GM12878 (cell line): ENCODE data around the gene ATG101. TPM values are rescaled to one million over a fixed set of nuclear protein-coding genes. Genes with fewer than 3 reads are reported as not detected.
A peak's percentile ranks its signal among the peaks of the same experiment; 100 is the strongest.

Source experiments
- ASH2L ChIP-seq: fragments of 300-600, 200-600 bp; sonication (generic); IDR thresholded peaks from 2 replicates; pipeline ENCODE4 v1.6.1; 2017; ENCODE audit warnings: low read depth, mild to moderate bottlenecking, borderline replicate concordance
- ATF7 ChIP-seq: fragments of 450-650 bp; IDR thresholded peaks from 2 replicates; pipeline ENCODE4 v1.6.1; 2016; ENCODE audit warnings: low read depth, mild to moderate bottlenecking
- BCL11A ChIP-seq: IDR thresholded peaks from 2 replicates; pipeline ENCODE4 v1.6.1; 2011; ENCODE audit warnings: low read depth, low read length
- BRCA1 ChIP-seq: IDR thresholded peaks from 2 replicates; pipeline ENCODE4 v1.6.1; 2011; ENCODE audit warnings: low read depth, low read length, improper control_type of control experiment
- CBFB ChIP-seq: IDR thresholded peaks from 2 replicates; pipeline ENCODE4 v1.6.1; 2016; ENCODE audit warnings: antibody characterized with exemption, low read depth
- CBX3 ChIP-seq: fragments of 200-600 bp; sonication (generic); IDR thresholded peaks from 2 replicates; pipeline ENCODE4 v1.6.1; 2016; ENCODE audit warnings: low read depth, borderline replicate concordance
- CHD4 ChIP-seq: fragments of 200-600 bp; sonication (generic); IDR thresholded peaks from 2 replicates; pipeline ENCODE4 v1.6.1; 2016; ENCODE audit warnings: mild to moderate bottlenecking
- EP300 ChIP-seq, 2 experiments: fragments of 150-350 bp in 1 of 2; IDR thresholded peaks; 2 replicates each; pipeline ENCODE4 v1.6.1; 2011 to 2012; ENCODE audit warnings: low read depth in 2 of 2, low read length in 2 of 2, borderline replicate concordance in 1 of 2, improper control_type of control experiment in 1 of 2, inconsistent platforms in 1 of 2; ENCODE audit not compliant: control insufficient read depth in 1 of 2
- HDAC6 ChIP-seq: fragments of 200-600 bp; sonication (generic); IDR thresholded peaks from one replicate; pipeline ENCODE4 v1.8.0; 2017; ENCODE audit warnings: antibody characterized with exemption; ENCODE audit not compliant: unreplicated experiment
- KDM1A ChIP-seq: fragments of 200-600 bp; sonication (generic); IDR thresholded peaks from 2 replicates; pipeline ENCODE4 v1.6.1; 2016; ENCODE audit warnings: borderline replicate concordance
- KLF5 ChIP-seq: fragments of 450-650 bp; IDR thresholded peaks from 2 replicates; pipeline ENCODE4 v1.6.1; 2014; ENCODE audit warnings: mild to moderate bottlenecking; ENCODE audit not compliant: partially characterized antibody
- LARP7 ChIP-seq: fragments of 450-650 bp; IDR thresholded peaks from 2 replicates; pipeline ENCODE4 v1.6.1; 2017; ENCODE audit warnings: mild to moderate bottlenecking
- MEF2B ChIP-seq: fragments of 450-650 bp; IDR thresholded peaks from 2 replicates; pipeline ENCODE4 v1.6.1; 2018; ENCODE audit warnings: mild to moderate bottlenecking, moderate library complexity; ENCODE audit not compliant: partially characterized antibody, poor library complexity, severe bottlenecking
- NR2F1 ChIP-seq: fragments of 450-650 bp; conservative IDR thresholded peaks from 2 replicates; pipeline ENCODE4 v1.6.1; 2017; ENCODE audit warnings: mild to moderate bottlenecking
- POU2F2 ChIP-seq: IDR thresholded peaks from 3 replicates; pipeline ENCODE4 v1.6.1; 2011; ENCODE audit warnings: low read depth, mild to moderate bottlenecking, low read length, borderline replicate concordance
- SIN3A ChIP-seq: IDR thresholded peaks from 2 replicates; pipeline ENCODE4 v1.6.1; 2012; ENCODE audit warnings: low read depth, low read length, improper control_type of control experiment
- SPI1 ChIP-seq: IDR thresholded peaks from 2 replicates; pipeline ENCODE4 v1.6.1; 2011; ENCODE audit warnings: low read depth, mild to moderate bottlenecking, low read length, moderate library complexity, borderline replicate concordance; ENCODE audit not compliant: insufficient read depth
- STAT3 ChIP-seq: IDR thresholded peaks from 2 replicates; pipeline ENCODE4 v1.6.1; 2011; ENCODE audit warnings: low read depth, low read length, improper control_type of control experiment
- SUPT20H ChIP-seq: IDR thresholded peaks from 2 replicates; pipeline ENCODE4 v1.6.1; 2011; ENCODE audit warnings: low read depth, mild to moderate bottlenecking, low read length, moderate library complexity, borderline replicate concordance; ENCODE audit not compliant: control insufficient read depth
- TARDBP ChIP-seq: IDR thresholded peaks from 2 replicates; pipeline ENCODE4 v1.6.1; 2016; ENCODE audit warnings: borderline replicate concordance
- polyA plus RNA-seq, 11 experiments: library from polyadenylated mRNA; depleted of rRNA in 4 of 11; unstranded in 6 of 11; stranded (reverse) in 5 of 11; fragments of >200 nt; fragmentation: Nextera tagmentation in 4 of 11; fragmentation: Illumina TruSeq in 1 of 11; extraction: Ambion mirVana in 4 of 11; extraction: Trizol in 1 of 11; gene quantifications; 1 replicate in 1 of 11; 2 replicates in 10 of 11; pipeline versions ENCODE4 v1.2.1 to v1.2.3, GENCODE V29; 2011 to 2016; ENCODE audit warnings: inconsistent platforms in 2 of 11, missing spikeins in 2 of 11, low read depth in 1 of 11
- total RNA-seq, 4 experiments: library from RNA; depleted of rRNA in 3 of 4; stranded (reverse); fragments of >200 nt in 3 of 4; fragmentation: Illumina TruSeq in 1 of 4; extraction: Trizol in 1 of 4; gene quantifications; 2 replicates each; pipeline versions ENCODE4 v1.2.1 to v1.2.3, GENCODE V29; 2013 to 2021
- TF ChIP-seq, protein P1 (sequence below): IDR thresholded peaks from 2 replicates; pipeline ENCODE4 v1.6.1; 2012; ENCODE audit warnings: low read depth, low read length, improper control_type of control experiment
- TF ChIP-seq, protein P2 (sequence below): fragments of 450-650 bp; IDR thresholded peaks from 2 replicates; pipeline ENCODE4 v1.6.1; 2016; ENCODE audit warnings: mild to moderate bottlenecking, moderate library complexity, borderline replicate concordance
- TF ChIP-seq, protein P3 (sequence below): IDR thresholded peaks from 2 replicates; pipeline ENCODE4 v1.6.1; 2011; ENCODE audit warnings: borderline replicate concordance, low read depth, mild to moderate bottlenecking, moderate library complexity, mixed read lengths, low read length; ENCODE audit not compliant: insufficient read depth; ENCODE audit errors: extremely low read length

Gene ATG101
- total and polyA plus RNA-seq, 10 of the 15 experiments (the other 5 are each of a cell fraction or from before 2014, with no cell fraction given), result 2.7 to 49.8 (median 35.3) TPM

DNA sequence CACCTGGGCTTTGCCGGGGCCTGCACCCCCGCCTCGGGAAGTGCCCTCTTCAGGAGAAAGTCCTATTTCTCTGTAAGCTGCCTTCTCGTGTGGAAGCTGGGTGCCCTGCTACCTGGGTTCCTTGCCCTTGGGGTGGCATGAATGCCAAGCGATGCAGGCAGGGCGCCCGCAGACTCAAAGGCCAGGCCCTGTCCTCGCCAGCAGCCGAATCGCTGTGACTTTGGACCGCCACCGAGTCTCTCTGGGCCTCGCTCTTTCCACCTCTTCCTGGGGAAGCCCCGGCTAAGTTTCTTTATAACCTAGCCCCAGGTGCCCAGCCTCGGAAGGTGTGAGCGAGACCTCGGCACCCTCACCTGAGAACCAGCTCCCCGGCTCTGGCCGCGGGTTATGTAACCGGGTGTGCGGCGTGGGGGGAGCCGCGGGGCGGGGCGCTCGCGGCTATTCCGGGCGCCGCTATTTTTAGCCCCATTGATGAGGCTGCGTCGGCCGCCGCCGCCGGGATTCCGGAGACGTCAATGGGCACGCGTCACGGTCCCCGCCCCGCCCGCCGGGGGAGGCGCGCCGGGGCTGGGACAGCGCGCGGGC lies 33.1 kb upstream of the ATG101 start (continued):
- TF ChIP-seq CBX3, result no peak
- no peak for TF ChIP-seq SUPT20H
- TF ChIP-seq SPI1, result no peak
- TF ChIP-seq, protein P1, sequence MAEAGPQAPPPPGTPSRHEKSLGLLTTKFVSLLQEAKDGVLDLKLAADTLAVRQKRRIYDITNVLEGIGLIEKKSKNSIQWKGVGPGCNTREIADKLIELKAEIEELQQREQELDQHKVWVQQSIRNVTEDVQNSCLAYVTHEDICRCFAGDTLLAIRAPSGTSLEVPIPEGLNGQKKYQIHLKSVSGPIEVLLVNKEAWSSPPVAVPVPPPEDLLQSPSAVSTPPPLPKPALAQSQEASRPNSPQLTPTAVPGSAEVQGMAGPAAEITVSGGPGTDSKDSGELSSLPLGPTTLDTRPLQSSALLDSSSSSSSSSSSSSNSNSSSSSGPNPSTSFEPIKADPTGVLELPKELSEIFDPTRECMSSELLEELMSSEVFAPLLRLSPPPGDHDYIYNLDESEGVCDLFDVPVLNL, result no peak
- TF ChIP-seq, protein P2, sequence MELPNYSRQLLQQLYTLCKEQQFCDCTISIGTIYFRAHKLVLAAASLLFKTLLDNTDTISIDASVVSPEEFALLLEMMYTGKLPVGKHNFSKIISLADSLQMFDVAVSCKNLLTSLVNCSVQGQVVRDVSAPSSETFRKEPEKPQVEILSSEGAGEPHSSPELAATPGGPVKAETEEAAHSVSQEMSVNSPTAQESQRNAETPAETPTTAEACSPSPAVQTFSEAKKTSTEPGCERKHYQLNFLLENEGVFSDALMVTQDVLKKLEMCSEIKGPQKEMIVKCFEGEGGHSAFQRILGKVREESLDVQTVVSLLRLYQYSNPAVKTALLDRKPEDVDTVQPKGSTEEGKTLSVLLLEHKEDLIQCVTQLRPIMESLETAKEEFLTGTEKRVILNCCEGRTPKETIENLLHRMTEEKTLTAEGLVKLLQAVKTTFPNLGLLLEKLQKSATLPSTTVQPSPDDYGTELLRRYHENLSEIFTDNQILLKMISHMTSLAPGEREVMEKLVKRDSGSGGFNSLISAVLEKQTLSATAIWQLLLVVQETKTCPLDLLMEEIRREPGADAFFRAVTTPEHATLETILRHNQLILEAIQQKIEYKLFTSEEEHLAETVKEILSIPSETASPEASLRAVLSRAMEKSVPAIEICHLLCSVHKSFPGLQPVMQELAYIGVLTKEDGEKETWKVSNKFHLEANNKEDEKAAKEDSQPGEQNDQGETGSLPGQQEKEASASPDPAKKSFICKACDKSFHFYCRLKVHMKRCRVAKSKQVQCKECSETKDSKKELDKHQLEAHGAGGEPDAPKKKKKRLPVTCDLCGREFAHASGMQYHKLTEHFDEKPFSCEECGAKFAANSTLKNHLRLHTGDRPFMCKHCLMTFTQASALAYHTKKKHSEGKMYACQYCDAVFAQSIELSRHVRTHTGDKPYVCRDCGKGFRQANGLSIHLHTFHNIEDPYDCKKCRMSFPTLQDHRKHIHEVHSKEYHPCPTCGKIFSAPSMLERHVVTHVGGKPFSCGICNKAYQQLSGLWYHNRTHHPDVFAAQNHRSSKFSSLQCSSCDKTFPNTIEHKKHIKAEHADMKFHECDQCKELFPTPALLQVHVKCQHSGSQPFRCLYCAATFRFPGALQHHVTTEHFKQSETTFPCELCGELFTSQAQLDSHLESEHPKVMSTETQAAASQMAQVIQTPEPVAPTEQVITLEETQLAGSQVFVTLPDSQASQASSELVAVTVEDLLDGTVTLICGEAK, result peak; percentile 15; the same call in 1 of the 2 replicates
- TF ChIP-seq CBFB, result no peak
- TF ChIP-seq NR2F1, result no peak
- peak; percentile 30 to 77; a peak in 2 of 4 replicates for TF ChIP-seq EP300 (IDR thresholded peaks at IDR 0.05; ENCODE audit: borderline replicate concordance in 1 of 2, control insufficient read depth in 1 of 2, low read depth in 2 of 2, low read length in 2 of 2)
- 0 out of 2 replicates have a peak, but pooled peaks have one; percentile 44 for TF ChIP-seq SIN3A
- TF ChIP-seq TARDBP, result no peak
- TF ChIP-seq STAT3, result no peak
- TF ChIP-seq KLF5, result peak; percentile 60
- TF ChIP-seq POU2F2, result no peak
- no peak for TF ChIP-seq CHD4
- no peak for TF ChIP-seq LARP7
- TF ChIP-seq, protein P3, sequence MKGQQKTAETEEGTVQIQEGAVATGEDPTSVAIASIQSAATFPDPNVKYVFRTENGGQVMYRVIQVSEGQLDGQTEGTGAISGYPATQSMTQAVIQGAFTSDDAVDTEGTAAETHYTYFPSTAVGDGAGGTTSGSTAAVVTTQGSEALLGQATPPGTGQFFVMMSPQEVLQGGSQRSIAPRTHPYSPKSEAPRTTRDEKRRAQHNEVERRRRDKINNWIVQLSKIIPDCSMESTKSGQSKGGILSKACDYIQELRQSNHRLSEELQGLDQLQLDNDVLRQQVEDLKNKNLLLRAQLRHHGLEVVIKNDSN, result no peak
- no peak for TF ChIP-seq ASH2L
- TF ChIP-seq BCL11A, result peak; percentile 41; the same call in 1 of the 2 replicates
- TF ChIP-seq MEF2B, result peak; percentile 91
- TF ChIP-seq KDM1A, result no peak
- no peak for TF ChIP-seq BRCA1
- peak; percentile 54; the same call in 1 of the 2 replicates for TF ChIP-seq ATF7
- no peak for TF ChIP-seq HDAC6
